ENCODE data around the gene PLEKHG4B. TPM values are rescaled to one million over a fixed set of nuclear protein-coding genes. Genes with fewer than 3 reads are reported as not detected.
A peak's percentile ranks its signal among the peaks of the same experiment; 100 is the strongest.

The PLEKHG4B gene
- total RNA-seq, 2 donors from 2014 or later, result 0.05 TPM; not detected in 1

DNA sequence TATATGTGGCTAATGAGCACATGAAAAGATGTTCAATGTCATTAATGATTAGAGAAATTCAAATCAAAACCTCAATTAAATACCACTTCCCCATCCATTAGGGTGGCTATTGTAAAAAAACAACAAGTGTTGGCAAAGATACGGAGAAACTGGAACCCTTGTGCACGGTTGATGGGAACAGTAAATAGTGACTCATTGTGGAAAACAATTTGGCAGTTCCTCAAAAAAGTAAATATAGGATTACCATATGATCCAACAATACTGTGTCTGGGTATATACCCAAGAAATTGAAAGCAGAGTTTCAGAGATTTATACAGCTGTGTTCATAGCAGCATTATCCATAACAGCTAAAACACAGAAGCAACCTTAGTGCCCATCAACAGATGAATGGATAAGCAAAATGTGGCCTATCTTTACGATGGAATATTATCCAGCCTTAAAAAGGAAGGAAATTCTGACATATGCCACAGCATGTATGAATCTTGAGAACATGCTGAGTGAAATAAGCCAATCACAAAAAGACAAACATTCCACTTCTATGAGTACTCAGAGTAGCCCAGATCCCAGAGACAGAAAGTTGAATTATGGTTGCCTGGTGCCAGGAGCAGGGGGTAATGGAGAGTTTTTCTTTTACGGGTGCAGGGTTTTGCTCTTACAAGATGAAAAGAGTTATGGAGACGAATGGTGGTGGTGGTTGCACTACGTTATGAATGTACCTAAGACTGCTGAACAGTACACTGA, 57.9 kb downstream of the PLEKHG4B start:
- no peak for DNase-seq (ENCODE audit: low spot score)
- intact Hi-C loops (cut with DNase I), result no loop called here

DNA sequence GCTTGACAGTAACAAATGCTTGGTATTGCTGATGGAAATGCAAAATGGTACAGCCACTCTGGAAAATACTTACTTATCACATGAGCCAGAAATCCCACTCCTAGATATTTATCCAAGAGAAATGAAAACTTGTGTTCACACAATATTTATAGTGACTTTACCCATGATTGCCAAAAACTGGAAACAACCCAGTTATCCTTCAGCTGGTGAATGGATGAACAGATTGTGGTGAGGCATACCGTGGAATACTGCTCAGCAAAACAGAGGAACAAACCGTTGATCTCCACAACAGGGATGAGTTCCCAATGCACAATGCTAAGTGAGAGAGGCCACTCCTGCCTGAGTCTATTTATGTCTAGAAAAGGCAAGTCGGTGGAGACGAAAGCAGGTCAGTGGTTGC, 58.8 kb downstream of the PLEKHG4B start:
- intact Hi-C loops (cut with DNase I), result no loop called here
- no peak for DNase-seq (ENCODE audit: low spot score)

- DNase-seq (ENCODE audit: low spot score), result no peak
- intact Hi-C loops (cut with DNase I), result no loop called here
Measured at GRCh38 chr5:152077-152476, 60.1 kb downstream of the PLEKHG4B start.

GRCh38 chr5:153256-153655, 61.3 kb downstream of the PLEKHG4B start:
- peak; percentile 28 for DNase-seq (ENCODE audit: low spot score)
- intact Hi-C loops (cut with DNase I), result no loop called here

GRCh38 chr5:154236-154635, 62.3 kb downstream of the PLEKHG4B start:
- intact Hi-C loops (cut with DNase I), result no loop called here

GRCh38 chr5:154826-155225, 62.9 kb downstream of the PLEKHG4B start:
- peak; percentile 62 for DNase-seq (ENCODE audit: low spot score)
- intact Hi-C loops (cut with DNase I), result no loop called here

More at GRCh38 chr5:154236-154635, 62.3 kb downstream of the PLEKHG4B start:
- DNase-seq (ENCODE audit: low spot score), result peak; percentile 68

DNA sequence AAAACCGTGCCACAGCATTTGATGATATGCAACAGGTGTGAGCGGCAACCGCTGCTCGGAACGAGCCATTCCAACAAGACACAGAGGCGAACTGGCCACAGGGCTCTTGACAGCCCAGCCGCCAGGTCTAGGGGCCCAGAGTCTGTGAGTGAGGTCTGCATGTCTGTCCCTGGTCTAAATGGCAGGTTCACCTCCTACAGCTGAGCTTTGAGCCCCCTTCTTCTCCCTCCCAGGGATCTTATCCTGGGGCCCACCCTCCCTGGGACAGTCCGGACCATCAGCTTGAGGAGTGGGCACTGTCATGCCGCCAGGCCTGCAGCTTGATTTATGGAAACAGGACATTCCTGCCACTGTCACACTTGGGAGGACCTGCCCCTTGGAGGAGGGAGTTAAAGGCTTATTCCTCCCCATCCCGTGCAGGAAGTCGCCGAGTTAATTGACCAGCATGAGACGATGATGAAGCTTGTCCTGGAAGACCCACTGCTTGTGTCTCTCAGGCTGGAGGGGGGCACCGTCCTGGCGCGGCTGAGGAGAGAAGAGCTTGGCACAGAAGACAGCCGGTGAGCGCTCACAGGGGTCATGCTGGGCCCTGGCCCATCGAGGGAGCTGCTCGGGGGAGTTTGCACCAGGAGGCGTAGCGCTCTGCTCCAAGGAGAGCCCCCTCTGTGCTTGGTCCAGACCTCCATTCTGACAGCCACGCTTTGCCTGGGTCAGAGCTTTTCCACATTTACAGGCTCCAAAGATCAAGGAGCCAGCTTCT, 63.9 kb downstream of the PLEKHG4B start:
- DNase-seq (ENCODE audit: low spot score), result peak; percentile 62
- intact Hi-C loops (cut with DNase I), result no loop called here

DNA sequence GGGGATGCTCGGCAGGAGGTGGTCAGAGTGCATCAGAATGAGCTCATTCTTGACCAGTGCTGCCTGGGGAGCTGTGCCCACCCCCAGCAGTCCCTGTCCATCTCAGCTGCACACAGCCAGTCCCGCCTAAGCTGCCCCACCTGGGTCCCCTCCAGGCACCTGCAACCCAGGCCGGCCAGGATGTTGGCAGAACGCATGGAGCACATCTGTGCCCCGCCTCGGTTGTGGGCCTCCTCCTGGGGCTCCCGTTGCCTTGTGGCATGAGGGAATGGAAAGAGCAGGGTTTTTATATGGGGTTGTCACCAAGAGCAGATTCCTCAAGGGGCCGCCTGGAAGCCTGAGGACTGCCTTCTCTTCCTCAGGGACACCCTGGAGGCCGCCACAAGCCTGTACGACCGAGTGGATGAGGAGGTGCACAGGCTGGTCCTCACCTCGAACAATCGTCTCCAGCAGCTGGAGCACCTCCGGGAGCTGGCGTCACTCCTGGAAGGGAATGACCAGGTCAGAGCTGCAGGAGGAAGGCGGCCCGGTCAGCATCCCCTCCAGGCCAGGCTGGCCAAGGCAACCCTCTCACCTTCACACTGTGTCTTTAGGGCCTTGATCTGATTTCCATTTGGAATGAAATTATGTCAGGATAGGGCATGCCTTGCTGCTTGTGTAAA, 64.6 kb downstream of the PLEKHG4B start:
- DNase-seq (ENCODE audit: low spot score), result no peak
- intact Hi-C loops (cut with DNase I), result no loop called here

DNA sequence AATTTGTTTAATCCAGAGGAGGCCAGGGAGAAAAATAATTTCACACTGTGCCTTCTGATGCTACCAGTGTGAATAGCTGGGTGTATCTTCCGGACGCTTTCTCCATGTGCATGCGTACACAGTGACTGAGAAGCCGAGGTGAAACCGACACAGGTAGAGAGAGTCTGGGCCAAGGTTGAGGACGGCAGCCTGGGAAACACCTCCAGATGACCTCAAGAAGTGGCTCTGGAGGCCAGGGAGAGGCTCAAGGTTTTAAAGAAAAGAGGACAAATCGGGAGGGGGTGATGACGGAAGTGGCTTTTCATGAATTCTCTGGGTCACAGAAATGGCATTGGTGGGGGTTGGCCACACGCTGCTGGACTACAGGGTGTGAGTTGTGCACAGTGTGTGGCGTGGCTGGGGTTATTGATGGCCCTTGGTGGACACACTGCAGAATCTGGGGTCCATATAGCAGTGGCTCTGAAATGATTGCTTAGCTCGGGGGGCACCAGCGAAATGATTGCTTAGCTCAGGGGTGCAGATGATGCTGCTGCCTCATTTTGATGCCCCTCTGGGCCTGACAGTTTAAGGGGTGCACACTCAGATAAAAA, 65.3 kb downstream of the PLEKHG4B start:
- peak; percentile 34 for DNase-seq (ENCODE audit: low spot score)
- intact Hi-C loops (cut with DNase I), result no loop called here

DNA sequence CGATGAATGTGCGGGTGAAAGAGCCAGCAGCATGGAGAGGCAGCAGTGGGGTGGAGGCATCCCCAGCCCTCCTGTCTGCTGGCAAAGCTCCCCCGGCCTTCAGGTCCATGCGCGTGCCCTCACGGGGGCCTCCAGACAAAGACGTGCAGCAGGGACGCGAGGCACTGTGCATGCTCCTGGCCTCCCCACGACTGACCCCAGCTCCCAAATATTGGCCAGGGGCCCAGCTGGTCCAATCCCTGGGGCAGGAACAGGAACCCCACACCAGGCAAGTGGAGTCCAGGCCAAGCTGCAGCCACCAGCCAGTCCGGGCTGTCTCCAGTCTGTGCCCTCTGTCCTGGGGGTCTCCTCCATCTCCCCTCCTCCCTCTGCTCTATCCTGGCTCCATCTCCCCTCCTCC, 65.8 kb downstream of the PLEKHG4B start:
- intact Hi-C loops (cut with DNase I), result no loop called here
- peak; percentile 29 for DNase-seq (ENCODE audit: low spot score)

GRCh38 chr5:158807-159447, 67.0 kb downstream of the PLEKHG4B start:
- intact Hi-C loops (cut with DNase I), result no loop called here
- peak; percentile 30 for DNase-seq (ENCODE audit: low spot score)

- intact Hi-C loops (cut with DNase I), result loop anchor here in 1 of 2 donors (5.0 kb wide), 1 partner anchor 1563 kb away; no protein-coding TSS in a partner anchor
- peak; percentile 55 for DNase-seq (ENCODE audit: low spot score)
Measured at GRCh38 chr5:159448-160172, 67.6 kb downstream of the PLEKHG4B start.

- no peak for DNase-seq (ENCODE audit: low spot score)
- intact Hi-C loops (cut with DNase I), result loop anchor here in 1 of 2 donors (5.0 kb wide), 1 partner anchor 1562 kb away; no protein-coding TSS in a partner anchor
Measured at GRCh38 chr5:160173-160510, 68.2 kb downstream of the PLEKHG4B start.

- intact Hi-C loops (cut with DNase I), result loop anchor here in 1 of 2 donors (5.0 kb wide), 1 partner anchor 1561 kb away; no protein-coding TSS in a partner anchor
- peak; percentile 45 for DNase-seq (ENCODE audit: low spot score)
Measured at GRCh38 chr5:160921-161802, 69.2 kb downstream of the PLEKHG4B start.

- DNase-seq (ENCODE audit: low spot score), result peak; percentile 70
- intact Hi-C loops (cut with DNase I), result loop anchor here in 1 of 2 donors (5.0 kb wide), 1 partner anchor 1561 kb away; no protein-coding TSS in a partner anchor
Measured at GRCh38 chr5:161803-162110, 69.8 kb downstream of the PLEKHG4B start.

- DNase-seq (ENCODE audit: low spot score), result no peak
- intact Hi-C loops (cut with DNase I), result loop anchor here in 1 of 2 donors (5.0 kb wide), 1 partner anchor 1560 kb away; no protein-coding TSS in a partner anchor
Measured at GRCh38 chr5:162190-162564, 70.2 kb downstream of the PLEKHG4B start.

- intact Hi-C loops (cut with DNase I), result loop anchor here in 1 of 2 donors (5.0 kb wide), 1 partner anchor 1560 kb away; no protein-coding TSS in a partner anchor
- peak; percentile 62 for DNase-seq (ENCODE audit: low spot score)
Measured at GRCh38 chr5:162565-163337, 70.8 kb downstream of the PLEKHG4B start.

All from posterior vena cava (tissue), 2 donors.